ENCODE measurements around the gene PNPT1.
"Not testable (repeated sequence)": the region's sequence is repeated elsewhere in the genome, so short reads cannot be mapped to it uniquely, and the experiment has no call there.

The PNPT1 gene

DNA sequence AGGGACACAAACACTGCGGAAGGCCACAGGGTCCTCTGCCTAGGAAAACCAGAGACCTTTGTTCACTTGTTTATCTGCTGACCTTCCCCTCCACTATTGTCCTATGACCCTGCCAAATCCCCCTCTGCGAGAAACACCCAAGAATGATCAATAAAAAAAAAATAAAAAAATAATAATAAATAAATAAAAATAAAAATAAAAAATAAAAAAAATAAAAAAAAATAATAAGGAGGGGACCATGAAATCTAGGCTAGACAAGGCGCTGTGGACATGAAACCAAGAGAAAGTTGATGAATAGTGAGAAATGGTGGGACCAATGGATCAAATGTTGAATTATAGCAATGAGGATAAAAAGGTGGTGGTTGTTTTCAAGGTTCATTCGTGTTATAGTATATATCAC lies 12.6 kb upstream of the PNPT1 start:
- H3K9me3 ChIP-seq (ENCODE audit: control insufficient read depth, insufficient read depth, low read depth, low read length); CTCF ChIA-PET; H3K27ac ChIP-seq (ENCODE audit: extremely low read depth, low read depth, low read length); POLR2A ChIA-PET; H3K36me3 ChIP-seq (ENCODE audit: control insufficient read depth in 2 of 2, insufficient read depth in 1 of 2, low read length in 2 of 2); H3K4me1 ChIP-seq (ENCODE audit: control insufficient read depth, insufficient read depth, low read length); H3K4me3 ChIP-seq (ENCODE audit: low read depth, low read length): not testable (repeated sequence)

DNA sequence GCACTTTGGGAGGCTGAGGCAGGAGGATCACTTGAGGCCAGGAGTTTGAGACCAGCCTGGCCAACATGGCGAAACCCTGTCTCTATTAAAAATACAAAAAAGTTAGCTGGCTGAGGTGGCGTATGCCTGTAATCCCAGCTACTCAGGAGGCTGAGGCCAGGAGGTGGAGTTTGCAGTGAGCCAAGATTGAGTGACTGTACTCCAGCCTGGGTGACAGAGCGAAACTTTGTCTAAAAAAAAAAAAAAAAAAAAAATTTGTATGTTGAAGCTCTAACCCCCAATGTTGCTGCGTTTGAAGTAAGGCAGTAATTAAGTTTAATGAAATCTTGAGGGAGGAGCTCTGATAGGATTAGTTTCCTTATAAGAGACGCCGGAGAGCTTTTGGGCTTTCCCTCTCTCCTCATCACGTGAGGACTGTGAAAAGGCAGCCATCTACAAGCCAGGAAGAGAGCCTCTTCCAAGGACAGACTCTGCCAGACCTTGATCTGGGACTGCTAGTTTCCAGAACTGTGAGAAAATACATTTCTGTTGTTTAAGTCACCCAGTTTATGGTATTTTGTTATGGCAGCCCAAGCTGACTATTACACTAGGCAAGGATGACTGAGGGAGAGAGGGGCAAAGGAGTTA lies 11.5 kb upstream of the PNPT1 start:
- Histone ChIP-seq H3K27ac (ENCODE audit: extremely low read depth, low read depth, low read length) (no peak overlapping the region), H3K4me3 (ENCODE audit: low read depth, low read length) (no peak overlapping the region), H3K9me3 (ENCODE audit: control insufficient read depth, insufficient read depth, low read depth, low read length) (no peaks in the 10 kb centered on the region), H3K36me3 (ENCODE audit: control insufficient read depth in 2 of 2, insufficient read depth in 1 of 2, low read length in 2 of 2) (no peaks in the 10 kb centered on the region), H3K4me1 (ENCODE audit: control insufficient read depth, insufficient read depth, low read length) (no peaks in the 10 kb centered on the region)
- TF ChIP-seq, protein P1, sequence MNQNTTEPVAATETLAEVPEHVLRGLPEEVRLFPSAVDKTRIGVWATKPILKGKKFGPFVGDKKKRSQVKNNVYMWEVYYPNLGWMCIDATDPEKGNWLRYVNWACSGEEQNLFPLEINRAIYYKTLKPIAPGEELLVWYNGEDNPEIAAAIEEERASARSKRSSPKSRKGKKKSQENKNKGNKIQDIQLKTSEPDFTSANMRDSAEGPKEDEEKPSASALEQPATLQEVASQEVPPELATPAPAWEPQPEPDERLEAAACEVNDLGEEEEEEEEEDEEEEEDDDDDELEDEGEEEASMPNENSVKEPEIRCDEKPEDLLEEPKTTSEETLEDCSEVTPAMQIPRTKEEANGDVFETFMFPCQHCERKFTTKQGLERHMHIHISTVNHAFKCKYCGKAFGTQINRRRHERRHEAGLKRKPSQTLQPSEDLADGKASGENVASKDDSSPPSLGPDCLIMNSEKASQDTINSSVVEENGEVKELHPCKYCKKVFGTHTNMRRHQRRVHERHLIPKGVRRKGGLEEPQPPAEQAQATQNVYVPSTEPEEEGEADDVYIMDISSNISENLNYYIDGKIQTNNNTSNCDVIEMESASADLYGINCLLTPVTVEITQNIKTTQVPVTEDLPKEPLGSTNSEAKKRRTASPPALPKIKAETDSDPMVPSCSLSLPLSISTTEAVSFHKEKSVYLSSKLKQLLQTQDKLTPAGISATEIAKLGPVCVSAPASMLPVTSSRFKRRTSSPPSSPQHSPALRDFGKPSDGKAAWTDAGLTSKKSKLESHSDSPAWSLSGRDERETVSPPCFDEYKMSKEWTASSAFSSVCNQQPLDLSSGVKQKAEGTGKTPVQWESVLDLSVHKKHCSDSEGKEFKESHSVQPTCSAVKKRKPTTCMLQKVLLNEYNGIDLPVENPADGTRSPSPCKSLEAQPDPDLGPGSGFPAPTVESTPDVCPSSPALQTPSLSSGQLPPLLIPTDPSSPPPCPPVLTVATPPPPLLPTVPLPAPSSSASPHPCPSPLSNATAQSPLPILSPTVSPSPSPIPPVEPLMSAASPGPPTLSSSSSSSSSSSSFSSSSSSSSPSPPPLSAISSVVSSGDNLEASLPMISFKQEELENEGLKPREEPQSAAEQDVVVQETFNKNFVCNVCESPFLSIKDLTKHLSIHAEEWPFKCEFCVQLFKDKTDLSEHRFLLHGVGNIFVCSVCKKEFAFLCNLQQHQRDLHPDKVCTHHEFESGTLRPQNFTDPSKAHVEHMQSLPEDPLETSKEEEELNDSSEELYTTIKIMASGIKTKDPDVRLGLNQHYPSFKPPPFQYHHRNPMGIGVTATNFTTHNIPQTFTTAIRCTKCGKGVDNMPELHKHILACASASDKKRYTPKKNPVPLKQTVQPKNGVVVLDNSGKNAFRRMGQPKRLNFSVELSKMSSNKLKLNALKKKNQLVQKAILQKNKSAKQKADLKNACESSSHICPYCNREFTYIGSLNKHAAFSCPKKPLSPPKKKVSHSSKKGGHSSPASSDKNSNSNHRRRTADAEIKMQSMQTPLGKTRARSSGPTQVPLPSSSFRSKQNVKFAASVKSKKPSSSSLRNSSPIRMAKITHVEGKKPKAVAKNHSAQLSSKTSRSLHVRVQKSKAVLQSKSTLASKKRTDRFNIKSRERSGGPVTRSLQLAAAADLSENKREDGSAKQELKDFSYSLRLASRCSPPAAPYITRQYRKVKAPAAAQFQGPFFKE (tag by site-specific recombination; IDR thresholded peaks at IDR 0.05; ENCODE audit: borderline replicate concordance): no peak
- TF ChIP-seq, protein P2, sequence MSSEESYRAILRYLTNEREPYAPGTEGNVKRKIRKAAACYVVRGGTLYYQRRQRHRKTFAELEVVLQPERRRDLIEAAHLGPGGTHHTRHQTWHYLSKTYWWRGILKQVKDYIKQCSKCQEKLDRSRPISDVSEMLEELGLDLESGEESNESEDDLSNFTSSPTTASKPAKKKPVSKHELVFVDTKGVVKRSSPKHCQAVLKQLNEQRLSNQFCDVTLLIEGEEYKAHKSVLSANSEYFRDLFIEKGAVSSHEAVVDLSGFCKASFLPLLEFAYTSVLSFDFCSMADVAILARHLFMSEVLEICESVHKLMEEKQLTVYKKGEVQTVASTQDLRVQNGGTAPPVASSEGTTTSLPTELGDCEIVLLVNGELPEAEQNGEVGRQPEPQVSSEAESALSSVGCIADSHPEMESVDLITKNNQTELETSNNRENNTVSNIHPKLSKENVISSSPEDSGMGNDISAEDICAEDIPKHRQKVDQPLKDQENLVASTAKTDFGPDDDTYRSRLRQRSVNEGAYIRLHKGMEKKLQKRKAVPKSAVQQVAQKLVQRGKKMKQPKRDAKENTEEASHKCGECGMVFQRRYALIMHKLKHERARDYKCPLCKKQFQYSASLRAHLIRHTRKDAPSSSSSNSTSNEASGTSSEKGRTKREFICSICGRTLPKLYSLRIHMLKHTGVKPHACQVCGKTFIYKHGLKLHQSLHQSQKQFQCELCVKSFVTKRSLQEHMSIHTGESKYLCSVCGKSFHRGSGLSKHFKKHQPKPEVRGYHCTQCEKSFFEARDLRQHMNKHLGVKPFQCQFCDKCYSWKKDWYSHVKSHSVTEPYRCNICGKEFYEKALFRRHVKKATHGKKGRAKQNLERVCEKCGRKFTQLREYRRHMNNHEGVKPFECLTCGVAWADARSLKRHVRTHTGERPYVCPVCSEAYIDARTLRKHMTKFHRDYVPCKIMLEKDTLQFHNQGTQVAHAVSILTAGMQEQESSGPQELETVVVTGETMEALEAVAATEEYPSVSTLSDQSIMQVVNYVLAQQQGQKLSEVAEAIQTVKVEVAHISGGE (tag by site-specific recombination; conservative IDR thresholded peaks at IDR 0.05; ENCODE audit: low read depth): no peak
- TF ChIP-seq, protein P3, sequence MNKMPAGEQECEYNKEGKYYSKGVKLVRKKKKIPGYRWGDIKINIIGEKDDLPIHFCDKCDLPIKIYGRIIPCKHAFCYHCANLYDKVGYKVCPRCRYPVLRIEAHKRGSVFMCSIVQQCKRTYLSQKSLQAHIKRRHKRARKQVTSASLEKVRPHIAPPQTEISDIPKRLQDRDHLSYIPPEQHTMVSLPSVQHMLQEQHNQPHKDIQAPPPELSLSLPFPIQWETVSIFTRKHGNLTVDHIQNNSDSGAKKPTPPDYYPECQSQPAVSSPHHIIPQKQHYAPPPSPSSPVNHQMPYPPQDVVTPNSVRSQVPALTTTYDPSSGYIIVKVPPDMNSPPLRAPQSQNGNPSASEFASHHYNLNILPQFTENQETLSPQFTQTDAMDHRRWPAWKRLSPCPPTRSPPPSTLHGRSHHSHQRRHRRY (tag by site-specific recombination; IDR thresholded peaks at IDR 0.05): no peak
- no peak for TF ChIP-seq SETDB1 (IDR thresholded peaks at IDR 0.05; ENCODE audit: insufficient read length, low read length)
- no peak for TF ChIP-seq ZNF585B (tag by site-specific recombination; IDR thresholded peaks at IDR 0.05)
- TF ChIP-seq TRIM28 (IDR thresholded peaks at IDR 0.05; ENCODE audit: borderline replicate concordance, low read length): no peak
- no peak for TF ChIP-seq ZBTB7A (tag by site-specific recombination; IDR thresholded peaks at IDR 0.05; ENCODE audit: low read depth)
- no peak for TF ChIP-seq ZNF664 (tag by site-specific recombination; IDR thresholded peaks at IDR 0.05)
- TF ChIP-seq, protein P4, sequence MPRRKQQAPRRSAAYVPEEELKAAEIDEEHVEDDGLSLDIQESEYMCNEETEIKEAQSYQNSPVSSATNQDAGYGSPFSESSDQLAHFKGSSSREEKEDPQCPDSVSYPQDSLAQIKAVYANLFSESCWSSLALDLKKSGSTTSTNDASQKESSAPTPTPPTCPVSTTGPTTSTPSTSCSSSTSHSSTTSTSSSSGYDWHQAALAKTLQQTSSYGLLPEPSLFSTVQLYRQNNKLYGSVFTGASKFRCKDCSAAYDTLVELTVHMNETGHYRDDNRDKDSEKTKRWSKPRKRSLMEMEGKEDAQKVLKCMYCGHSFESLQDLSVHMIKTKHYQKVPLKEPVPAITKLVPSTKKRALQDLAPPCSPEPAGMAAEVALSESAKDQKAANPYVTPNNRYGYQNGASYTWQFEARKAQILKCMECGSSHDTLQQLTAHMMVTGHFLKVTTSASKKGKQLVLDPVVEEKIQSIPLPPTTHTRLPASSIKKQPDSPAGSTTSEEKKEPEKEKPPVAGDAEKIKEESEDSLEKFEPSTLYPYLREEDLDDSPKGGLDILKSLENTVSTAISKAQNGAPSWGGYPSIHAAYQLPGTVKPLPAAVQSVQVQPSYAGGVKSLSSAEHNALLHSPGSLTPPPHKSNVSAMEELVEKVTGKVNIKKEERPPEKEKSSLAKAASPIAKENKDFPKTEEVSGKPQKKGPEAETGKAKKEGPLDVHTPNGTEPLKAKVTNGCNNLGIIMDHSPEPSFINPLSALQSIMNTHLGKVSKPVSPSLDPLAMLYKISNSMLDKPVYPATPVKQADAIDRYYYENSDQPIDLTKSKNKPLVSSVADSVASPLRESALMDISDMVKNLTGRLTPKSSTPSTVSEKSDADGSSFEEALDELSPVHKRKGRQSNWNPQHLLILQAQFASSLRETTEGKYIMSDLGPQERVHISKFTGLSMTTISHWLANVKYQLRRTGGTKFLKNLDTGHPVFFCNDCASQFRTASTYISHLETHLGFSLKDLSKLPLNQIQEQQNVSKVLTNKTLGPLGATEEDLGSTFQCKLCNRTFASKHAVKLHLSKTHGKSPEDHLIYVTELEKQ (tag by site-specific recombination; IDR thresholded peaks at IDR 0.05; ENCODE audit: borderline replicate concordance): no peak
- TF ChIP-seq ZNF837 (tag by site-specific recombination; IDR thresholded peaks at IDR 0.05): no peak
- no peak for TF ChIP-seq MEIS1 (CRISPR knock-in tag; IDR thresholded peaks at IDR 0.05; ENCODE audit: borderline replicate concordance)
- no peak for TF ChIP-seq ZNF544 (tag by site-specific recombination; IDR thresholded peaks at IDR 0.05)
- TF ChIP-seq ZNF16 (tag by site-specific recombination; IDR thresholded peaks at IDR 0.05; ENCODE audit: low read depth): no peak
- TF ChIP-seq ZNF292 (tag by site-specific recombination; IDR thresholded peaks at IDR 0.05; ENCODE audit: borderline replicate concordance, low read depth): no peak
- no peak for TF ChIP-seq ZNF621 (tag by site-specific recombination; IDR thresholded peaks at IDR 0.05)
- TF ChIP-seq ZNF626 (tag by site-specific recombination; IDR thresholded peaks at IDR 0.05): no peak
- ChIA-PET CTCF (interaction anchor here (0.7 kb wide), 1 partner anchor 156 kb away, joined by 8 read pairs; no protein-coding TSS in a partner anchor), POLR2A (no interaction called here)

All from HEK293 (cell line).